GM19397 (cell line): ENCODE results near the gene NUDT22.

Source experiments
- ATAC-seq: cut with Tn5 transposase; IDR thresholded peaks from one replicate; pipeline ENCODE4 v1.9.1; 2021; ENCODE audit warnings: mild to moderate bottlenecking, moderate library complexity; ENCODE audit not compliant: unreplicated experiment

The NUDT22 gene

GRCh38 chr11:64241241-64241490 is 15.1 kb downstream of the NUDT22 start:
- ATAC-seq, result peak; percentile 64

- peak; percentile 4 for ATAC-seq
Observed at GRCh38 chr11:64241491-64242374, 15.7 kb downstream of the NUDT22 start.

GRCh38 chr11:64243236-64243854 is 17.3 kb downstream of the NUDT22 start:
- ATAC-seq, result no peak

GRCh38 chr11:64244107-64244506 is 18.0 kb downstream of the NUDT22 start:
- no peak for ATAC-seq

GRCh38 chr11:64244966-64245365 is 18.9 kb downstream of the NUDT22 start:
- no peak for ATAC-seq

- no peak for ATAC-seq
Observed at GRCh38 chr11:64245401-64245796, 19.3 kb downstream of the NUDT22 start.

- ATAC-seq, result no peak
Observed at GRCh38 chr11:64245797-64246620, 19.9 kb downstream of the NUDT22 start.

GRCh38 chr11:64246621-64246870 is 20.5 kb downstream of the NUDT22 start:
- peak; percentile 18 for ATAC-seq

- ATAC-seq, result peak; percentile 35
Observed at GRCh38 chr11:64246871-64247728, 21.0 kb downstream of the NUDT22 start, which contains the start of gene PPP1R14B. Gene PPP1R14B (minus strand): TSS chr11:64246943. CDS start chr11:64246673, 270 bp downstream.

- no peak for ATAC-seq
Observed at GRCh38 chr11:64247729-64248531, 21.9 kb downstream of the NUDT22 start.

GRCh38 chr11:64248578-64248977 is 22.5 kb downstream of the NUDT22 start:
- no peak for ATAC-seq

- ATAC-seq, result no peak
Observed at GRCh38 chr11:64249038-64249437, 23.0 kb downstream of the NUDT22 start.

- ATAC-seq, result no peak
Observed at GRCh38 chr11:64249563-64250414, 23.7 kb downstream of the NUDT22 start.

GRCh38 chr11:64250415-64251015 is 24.4 kb downstream of the NUDT22 start:
- no peak for ATAC-seq

- peak; percentile 43 for ATAC-seq
Observed at GRCh38 chr11:64251016-64251752, 25.1 kb downstream of the NUDT22 start, which contains the start of gene PLCB3. Gene PLCB3 (plus strand): TSS chr11:64251530. CDS start chr11:64251650, 120 bp downstream.

- ATAC-seq, result no peak
Observed at GRCh38 chr11:64251753-64252002, 25.6 kb downstream of the NUDT22 start.

- no peak for ATAC-seq
Observed at GRCh38 chr11:64252003-64252872, 26.2 kb downstream of the NUDT22 start.
